PC-3 (cell line): Measurements from ENCODE around the gene NPRL2. TPM values are rescaled to one million over a fixed set of nuclear protein-coding genes. Genes with fewer than 3 reads are reported as not detected.

ENCODE experiments used
- ATAC-seq: fragments of 200-7000 bp; cut with Tn5 transposase; 2 replicates; pipeline ENCODE4 v1.9.1; 2020; ENCODE audit warnings: mild to moderate bottlenecking, moderate library complexity
- BruUV-seq: library from RNA; stranded (reverse); fragments of 400-500 nt; replicated peaks from 2 replicates; lab custom pipeline; 2021; lab: Mats Ljungman, UMichigan
- CTCF ChIA-PET: fragments of 300-600 bp; sonication (Branson Sonifier 250); formaldehyde crosslinking; loops from one replicate; lab custom pipeline; 2022; ENCODE audit warnings: antibody characterized with exemption; lab: Charles Lee
- POLR2A ChIA-PET: fragments of 300-600 bp; sonication (Branson Sonifier 250); formaldehyde crosslinking; loops from one replicate; lab custom pipeline; 2022; ENCODE audit warnings: antibody characterized with exemption; ENCODE audit not compliant: unreplicated experiment; lab: Charles Lee
- DNase-seq: peaks from one replicate; pipeline ENCODE4 v3.0.0-alpha.2; 2015
- H2AFZ ChIP-seq: fragments of 300-600 bp; sonication (generic); 2 replicates; pipeline ENCODE4 v1.6.0; 2016; ENCODE audit warnings: antibody characterized with exemption, low read length
- H3F3A ChIP-seq: fragments of 300-600 bp; sonication (generic); one replicate; pipeline ENCODE4 v1.6.0; 2017; ENCODE audit warnings: antibody characterized with exemption, low read length, control low read depth, mild to moderate bottlenecking; ENCODE audit not compliant: unreplicated experiment
- H3K27ac ChIP-seq: fragments of 300-600 bp; sonication (generic); 2 replicates; pipeline ENCODE4 v1.5.1; 2016; ENCODE audit warnings: mild to moderate bottlenecking, low read length
- H3K27me3 ChIP-seq: fragments of 300-600 bp; sonication (generic); 2 replicates; pipeline ENCODE4 v1.6.1; 2016; ENCODE audit warnings: low read length, mixed read lengths
- H3K36me3 ChIP-seq: fragments of 300-600 bp; sonication (generic); 2 replicates; pipeline ENCODE4 v1.6.1; 2016; ENCODE audit warnings: low read depth, mixed run types, low read length, mixed read lengths
- H3K4me1 ChIP-seq: fragments of 300-600 bp; sonication (generic); 2 replicates; pipeline ENCODE4 v1.5.1; 2016; ENCODE audit warnings: low read length; ENCODE audit not compliant: insufficient read depth
- H3K4me2 ChIP-seq: fragments of 300-600 bp; sonication (generic); 2 replicates; pipeline ENCODE4 v1.6.0; 2016; ENCODE audit warnings: low read length
- H3K4me3 ChIP-seq: fragments of 300-600 bp; sonication (generic); 2 replicates; pipeline ENCODE4 v1.5.1; 2016; ENCODE audit warnings: mild to moderate bottlenecking, low read length, mixed read lengths
- H3K79me2 ChIP-seq: fragments of 300-600 bp; sonication (generic); 2 replicates; pipeline ENCODE4 v1.6.1; 2017; ENCODE audit warnings: low read length, mixed read lengths
- H3K9ac ChIP-seq: fragments of 300-600 bp; sonication (generic); 2 replicates; pipeline ENCODE4 v1.6.0; 2016; ENCODE audit warnings: mild to moderate bottlenecking, low read length
- H3K9me2 ChIP-seq: fragments of 300-600 bp; sonication (generic); replicated peaks from 2 replicates; pipeline ENCODE4 v1.6.1; 2016; ENCODE audit warnings: mixed run types, low read length, mixed read lengths
- H3K9me3 ChIP-seq: fragments of 300-600 bp; sonication (generic); 2 replicates; pipeline ENCODE4 v1.6.1; 2016; ENCODE audit warnings: low read length, mixed read lengths
- H4K20me1 ChIP-seq: fragments of 300-600 bp; sonication (generic); 2 replicates; pipeline ENCODE4 v1.6.1; 2016; ENCODE audit warnings: low read length, mixed read lengths
- CTCF ChIP-seq: fragments of 300-600 bp; sonication (generic); conservative IDR thresholded peaks from 2 replicates; pipeline ENCODE4 v1.5.1; 2017; ENCODE audit warnings: antibody characterized with exemption, low read depth, mild to moderate bottlenecking, low read length
- EZH2 ChIP-seq: fragments of 300-600 bp; sonication (generic); IDR thresholded peaks from one replicate; pipeline ENCODE4 v1.6.1; 2017; ENCODE audit warnings: antibody characterized with exemption, mild to moderate bottlenecking, low read length; ENCODE audit not compliant: unreplicated experiment
- EZH2phosphoT487 ChIP-seq: fragments of 300-600 bp; sonication (generic); IDR thresholded peaks from 2 replicates; pipeline ENCODE4 v1.6.1; 2018; ENCODE audit warnings: mild to moderate bottlenecking, antibody characterized with exemption, low read length, borderline replicate concordance
- intact Hi-C: fragments of 100-400 bp; cut with micrococcal nuclease; formaldehyde crosslinking; loops from 2 replicates; pipeline ENCODE4 v1.9.0; 2023
- total RNA-seq: library from RNA; depleted of rRNA; stranded (reverse); fragments of >200 nt; gene quantifications from 2 replicates; pipeline ENCODE4 v1.2.3, GENCODE V29; 2014

Gene NPRL2
- total RNA-seq, 1 experiment from 2014 or later = 56.9 TPM

GRCh38 chr3:50352781-50353180, 2.2 kb upstream of the NPRL2 start:
- Histone ChIP-seq H2AFZ (no peak overlapping the region), H3K4me3 (no peak overlapping the region), H3K9me3 (no peaks in the 10 kb centered on the region), H3K27me3 (no peaks in the 10 kb centered on the region), H3K36me3 (peaks cover 34% of the 10 kb centered on the region), H3F3A (no peaks in the 10 kb centered on the region), H4K20me1 (peaks cover 27% of the 10 kb centered on the region), H3K4me2 (no peak overlapping the region; the same call in 1 of the 2 replicates), H3K27ac (peak overlapping the region; percentile 27; the same call in 1 of the 2 replicates), H3K4me1 (peaks cover 56% of the 10 kb centered on the region), H3K9ac (no peak overlapping the region), H3K79me2 (peaks cover 80% of the 10 kb centered on the region), H3K9me2 (no peaks in the 10 kb centered on the region)
- ChIA-PET POLR2A (interaction anchor here (0.6 kb wide), 1 partner anchor 1259 kb away, joined by 3 read pairs; the partner anchor contains the start of gene QRICH1), CTCF (interaction anchor here (0.6 to 1.1 kb wide), 3 partner anchors 9 to 260 kb away, joined by 3 to 4 read pairs (median 4); no protein-coding TSS in a partner anchor)
- BruUV-seq = no TSS peak
- peak; percentile 80 for DNase-seq
- ATAC-seq = peak; percentile 6
- no peak for TF ChIP-seq EZH2
- TF ChIP-seq CTCF = peak; percentile 67
- intact Hi-C loops = loop anchor here (5.0 kb wide), 2 partner anchors 260 to 1035 kb away; partner anchors contain the start of genes CISH and MANF

GRCh38 chr3:50351323-50351697, 735 bp upstream of the NPRL2 start:
- intact Hi-C loops = loop anchor here (1.0 to 5.0 kb wide), 3 partner anchors 8 to 1036 kb away; partner anchors contain the start of genes CISH, MANF and TMEM115
- POLR2A ChIA-PET = interaction anchor here (0.9 kb wide), 1 partner anchor 14 kb away, joined by 3 read pairs; no protein-coding TSS in a partner anchor
- peaks cover 4% of the 10 kb centered on the region for H3F3A ChIP-seq

More at GRCh38 chr3:50351323-50351697, 735 bp upstream of the NPRL2 start:
- peak overlapping the region; percentile 70 for H3K27ac ChIP-seq
- peaks cover 12% of the 10 kb centered on the region for H4K20me1 ChIP-seq
- H3K9me3 ChIP-seq = no peaks in the 10 kb centered on the region
- no peaks in the 10 kb centered on the region for H3K9me2 ChIP-seq
- H3K4me1 ChIP-seq = peaks cover 45% of the 10 kb centered on the region
- CTCF ChIA-PET = no interaction called here
- H3K79me2 ChIP-seq = peaks cover 65% of the 10 kb centered on the region
- H2AFZ ChIP-seq = peak overlapping the region; percentile 90
- H3K4me3 ChIP-seq = peak overlapping the region; percentile 84
- BruUV-seq = no TSS peak
- peaks cover 32% of the 10 kb centered on the region for H3K36me3 ChIP-seq
- H3K4me2 ChIP-seq = peak overlapping the region; percentile 95
- no peaks in the 10 kb centered on the region for H3K27me3 ChIP-seq
- DNase-seq = no peak
- ATAC-seq = peak; percentile 0; the same call in 1 of the 2 replicates
- TF ChIP-seq CTCF (no peak), EZH2 (no peak), EZH2phosphoT487 (no peak)
- peak overlapping the region; percentile 77 for H3K9ac ChIP-seq
